BLaER1 treated with 17β-estradiol and CSF1 and Interleukin-3, amounts not matched to agents 10 nM and 100 nM (cell line): ENCODE data around the gene SMTNL2.
"Not testable (repeated sequence)": the region's sequence is repeated elsewhere in the genome, so short reads cannot be mapped to it uniquely, and the experiment has no call there.

Experiments
- H3K27ac ChIP-seq, 11 experiments: shearing (Covaris generic); formaldehyde crosslinking; 2 replicates each; pipeline ENCODE4 v1.8.1; 2022
- H3K27me3 ChIP-seq, 11 experiments: shearing (Covaris generic); formaldehyde crosslinking; 2 replicates each; pipeline ENCODE4 v1.8.1; 2022
- H3K36me3 ChIP-seq, 11 experiments: shearing (Covaris generic); formaldehyde crosslinking; 2 replicates each; pipeline ENCODE4 v1.8.1; 2022
- H3K4me1 ChIP-seq, 10 experiments: shearing (Covaris generic); formaldehyde crosslinking; 2 replicates each; pipeline ENCODE4 v1.8.1; 2022
- H3K4me2 ChIP-seq, 11 experiments: shearing (Covaris generic); formaldehyde crosslinking; 2 replicates each; pipeline ENCODE4 v1.8.1; 2022
- H3K4me3 ChIP-seq, 10 experiments: shearing (Covaris generic); formaldehyde crosslinking; 2 replicates each; pipeline ENCODE4 v1.8.1; 2022
- H3K9ac ChIP-seq, 11 experiments: shearing (Covaris generic); formaldehyde crosslinking; 2 replicates each; pipeline ENCODE4 v1.8.1; 2022
- H3K9me3 ChIP-seq, 11 experiments: shearing (Covaris generic); formaldehyde crosslinking; replicated peaks in 1 of 11; 2 replicates each; pipeline ENCODE4 v1.8.1; 2022
- H4K20me1 ChIP-seq, 11 experiments: shearing (Covaris generic); formaldehyde crosslinking; 2 replicates each; pipeline ENCODE4 v1.8.1; 2022
- Cebpa-rat ChIP-seq, 11 experiments: shearing (Covaris generic); IDR thresholded peaks; 2 replicates each; pipeline ENCODE4 v1.8.1; 2022

Gene SMTNL2

GRCh38 chr17:4602041-4602440, 17.7 kb downstream of the SMTNL2 start:
- H3K9ac ChIP-seq, result no peak overlapping the region
- TF ChIP-seq Cebpa-rat (IDR thresholded peaks at IDR 0.05), result no peak
- H4K20me1 ChIP-seq, result no peaks in the 10 kb centered on the region
- H3K4me1 ChIP-seq, result peaks cover 21 to 32% (median 31%) of the 10 kb centered on the region in 10 experiments
- H3K27ac ChIP-seq, result no peak overlapping the region
- H3K36me3 ChIP-seq, result no peaks in the 10 kb centered on the region
- no peaks in the 10 kb centered on the region for H3K9me3 ChIP-seq
- no peak overlapping the region for H3K4me3 ChIP-seq
- H3K4me2 ChIP-seq, result no peak overlapping the region
- no peaks in the 10 kb centered on the region for H3K27me3 ChIP-seq

GRCh38 chr17:4604111-4604644, 19.8 kb downstream of the SMTNL2 start:
- peak overlapping the region in 2 of 11 experiments; percentile 6 to 80; a peak in 2 of 22 replicates for H3K27ac ChIP-seq
- H3K9me3 ChIP-seq, result no peaks in the 10 kb centered on the region
- no peak overlapping the region for H3K4me3 ChIP-seq
- no peaks in the 10 kb centered on the region for H4K20me1 ChIP-seq
- no peak for TF ChIP-seq Cebpa-rat (IDR thresholded peaks at IDR 0.05)
- H3K4me1 ChIP-seq, result peaks cover 40 to 53% (median 50%) of the 10 kb centered on the region in 10 experiments
- no peaks in the 10 kb centered on the region for H3K36me3 ChIP-seq
- H3K9ac ChIP-seq, result peak overlapping the region in 2 of 11 experiments; percentile 13 to 25; a peak in 1 of 22 replicates
- H3K27me3 ChIP-seq, result no peaks in the 10 kb centered on the region
- peak overlapping the region in 9 of 11 experiments; percentile 21 to 90 (median 80); a peak in 16 of 22 replicates for H3K4me2 ChIP-seq

- H3K9ac ChIP-seq, result peak overlapping the region in 2 of 11 experiments; percentile 13 to 45; a peak in 1 of 22 replicates
- H4K20me1 ChIP-seq, H3K9me3 ChIP-seq, H3K36me3 ChIP-seq, H3K4me3 ChIP-seq, H3K27me3 ChIP-seq: not testable (repeated sequence)
- peak overlapping the region in 2 of 11 experiments; percentile 6 to 80; a peak in 2 of 22 replicates for H3K27ac ChIP-seq
- peak overlapping the region in 9 of 11 experiments; percentile 21 to 90 (median 80); a peak in 15 of 22 replicates for H3K4me2 ChIP-seq
- H3K4me1 ChIP-seq, result peaks cover 40 to 53% (median 50%) of the 10 kb centered on the region in 10 experiments
Measured at GRCh38 chr17:4604736-4605135, 20.4 kb downstream of the SMTNL2 start.

GRCh38 chr17:4605826-4606225, 21.5 kb downstream of the SMTNL2 start:
- Histone ChIP-seq H3K4me2 (peak overlapping the region; percentile 72 to 90 (median 83)), H3K9me3 (no peaks in the 10 kb centered on the region), H3K4me3 (no peak overlapping the region), H3K27me3 (no peaks in the 10 kb centered on the region), H3K4me1 (peaks cover 40 to 53% (median 50%) of the 10 kb centered on the region in 10 experiments), H3K36me3 (no peaks in the 10 kb centered on the region), H4K20me1 (no peaks in the 10 kb centered on the region), H3K9ac (peak overlapping the region in 10 of 11 experiments; percentile 20 to 73 (median 63); a peak in 19 of 22 replicates), H3K27ac (peak overlapping the region in 10 of 11 experiments; percentile 4 to 86 (median 72); a peak in 19 of 22 replicates)
- TF ChIP-seq Cebpa-rat (IDR thresholded peaks at IDR 0.05), result peak in 2 of 11 experiments; percentile 6 to 55; a peak in 2 of 22 replicates

- TF ChIP-seq Cebpa-rat (IDR thresholded peaks at IDR 0.05), result no peak
- Histone ChIP-seq H3K36me3 (no peaks in the 10 kb centered on the region), H4K20me1 (no peaks in the 10 kb centered on the region), H3K4me1 (peaks cover 40 to 53% (median 50%) of the 10 kb centered on the region in 10 experiments), H3K9ac (peak overlapping the region; percentile 49 to 76 (median 69)), H3K9me3 (no peaks in the 10 kb centered on the region), H3K27me3 (no peaks in the 10 kb centered on the region), H3K4me3 (peak overlapping the region in 5 of 10 experiments; percentile 3 to 17 (median 5); a peak in 3 of 20 replicates), H3K27ac (peak overlapping the region; percentile 64 to 88 (median 80); a peak in 21 of 22 replicates), H3K4me2 (peak overlapping the region; percentile 72 to 90 (median 83))
Measured at GRCh38 chr17:4607261-4607741, 23.0 kb downstream of the SMTNL2 start.

- Histone ChIP-seq H3K9me3 (no peaks in the 10 kb centered on the region), H3K27ac (peak overlapping the region; percentile 64 to 88 (median 80); a peak in 21 of 22 replicates), H3K9ac (peak overlapping the region; percentile 49 to 76 (median 69)), H3K4me1 (peaks cover 40 to 53% (median 50%) of the 10 kb centered on the region in 10 experiments), H4K20me1 (no peaks in the 10 kb centered on the region), H3K4me2 (peak overlapping the region; percentile 72 to 90 (median 83)), H3K27me3 (no peaks in the 10 kb centered on the region), H3K36me3 (no peaks in the 10 kb centered on the region), H3K4me3 (peak overlapping the region in 5 of 10 experiments; percentile 3 to 17 (median 5); a peak in 4 of 20 replicates)
- TF ChIP-seq Cebpa-rat (IDR thresholded peaks at IDR 0.05), result no peak
Measured at GRCh38 chr17:4607773-4608187, 23.5 kb downstream of the SMTNL2 start.

GRCh38 chr17:4609761-4610160, 25.4 kb downstream of the SMTNL2 start:
- H3K27me3 ChIP-seq, result no peaks in the 10 kb centered on the region
- H3K4me2 ChIP-seq, result no peak overlapping the region
- no peaks in the 10 kb centered on the region for H4K20me1 ChIP-seq
- no peak overlapping the region for H3K27ac ChIP-seq
- H3K9me3 ChIP-seq, result no peaks in the 10 kb centered on the region
- no peak for TF ChIP-seq Cebpa-rat (IDR thresholded peaks at IDR 0.05)
- H3K36me3 ChIP-seq, result no peaks in the 10 kb centered on the region
- H3K9ac ChIP-seq, result no peak overlapping the region
- H3K4me3 ChIP-seq, result no peak overlapping the region
- peaks cover 40 to 44% (median 42%) of the 10 kb centered on the region in 10 experiments for H3K4me1 ChIP-seq

- TF ChIP-seq Cebpa-rat (IDR thresholded peaks at IDR 0.05), result no peak
- no peaks in the 10 kb centered on the region for H3K27me3 ChIP-seq
- H3K9ac ChIP-seq, result no peak overlapping the region
- H3K36me3 ChIP-seq, result no peaks in the 10 kb centered on the region
- H3K27ac ChIP-seq, result no peak overlapping the region
- H3K4me1 ChIP-seq, result peaks cover 37 to 40% (median 38%) of the 10 kb centered on the region in 10 experiments
- no peaks in the 10 kb centered on the region for H3K9me3 ChIP-seq
- H3K4me3 ChIP-seq, result no peak overlapping the region
- no peak overlapping the region for H3K4me2 ChIP-seq
- no peaks in the 10 kb centered on the region for H4K20me1 ChIP-seq
Measured at GRCh38 chr17:4610162-4610561, 25.8 kb downstream of the SMTNL2 start.

- no peak overlapping the region for H3K9ac ChIP-seq
- no peak for TF ChIP-seq Cebpa-rat (IDR thresholded peaks at IDR 0.05)
- no peak overlapping the region for H3K4me2 ChIP-seq
- no peaks in the 10 kb centered on the region for H3K27me3 ChIP-seq
- H4K20me1 ChIP-seq, result no peaks in the 10 kb centered on the region
- no peaks in the 10 kb centered on the region for H3K36me3 ChIP-seq
- H3K27ac ChIP-seq, result no peak overlapping the region
- peaks cover 32 to 35% (median 33%) of the 10 kb centered on the region in 10 experiments for H3K4me1 ChIP-seq
- H3K9me3 ChIP-seq, result no peaks in the 10 kb centered on the region
- H3K4me3 ChIP-seq, result no peak overlapping the region
Measured at GRCh38 chr17:4610656-4611055, 26.3 kb downstream of the SMTNL2 start.
